ENCODE data around the gene CDC42EP2. TPM values are rescaled to one million over a fixed set of nuclear protein-coding genes. Genes with fewer than 3 reads are reported as not detected.
A peak's percentile ranks its signal among the peaks of the same experiment; 100 is the strongest.

The CDC42EP2 gene
- total and polyA plus RNA-seq, 2 of the 13 experiments (the other 11 are each of a cell fraction or from before 2014, with no cell fraction given) = 2.3 to 7.1 TPM

DNA sequence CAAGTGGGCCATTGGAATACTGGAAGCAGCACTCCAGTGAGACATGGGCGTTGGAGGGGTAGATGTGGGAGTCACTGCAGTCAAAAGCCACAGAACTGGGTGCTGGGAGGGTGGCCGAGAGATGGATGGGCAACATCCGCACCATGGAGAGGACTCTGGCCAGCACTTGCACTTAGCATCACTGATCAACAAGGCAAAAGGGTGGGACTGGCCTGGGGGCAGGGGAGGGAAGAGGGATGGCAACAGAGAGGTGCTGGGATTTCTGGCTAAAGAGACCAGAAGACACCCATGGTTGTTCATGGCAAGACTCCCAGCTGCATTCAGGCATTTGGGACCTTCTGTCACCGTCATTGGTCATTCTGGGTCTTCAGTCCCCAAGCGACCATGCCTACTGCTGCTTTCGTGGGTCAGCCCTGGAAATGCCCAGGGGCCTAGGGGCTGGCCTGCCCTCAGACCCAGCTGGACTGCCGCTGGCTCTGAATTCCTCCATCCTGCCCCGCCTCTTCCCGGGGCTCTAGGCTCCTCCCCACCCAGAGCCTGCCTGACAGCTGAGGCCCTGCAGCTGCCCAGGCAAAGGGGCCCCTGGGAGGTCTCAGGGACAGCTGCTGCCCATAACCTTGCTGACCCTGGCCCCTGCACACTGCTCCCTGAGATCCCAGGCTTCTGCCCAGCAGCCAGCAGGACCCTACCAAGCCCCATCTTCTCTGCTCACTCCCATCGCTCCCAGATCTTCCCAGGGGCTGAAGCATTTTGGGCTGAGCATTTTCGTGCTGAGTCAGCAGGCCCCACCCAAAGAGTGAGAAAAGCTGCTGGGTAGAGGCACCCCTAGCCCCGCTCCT, 13.0 kb upstream of the CDC42EP2 start:
- CTCF ChIA-PET (ENCODE audit: low intra/inter-chr PET ratio, low total read pairs) = no interaction called here
- H3K9me3 ChIP-seq (ENCODE audit: low read length) = no peaks in the 10 kb centered on the region
- in situ Hi-C loops (cut with HindIII; ENCODE audit: extremely low pct_ligation_motif_present, low pct_unique_long_range_greater_than_20kb) = no loop called here
- H3K27ac ChIP-seq (ENCODE audit: extremely low read length, insufficient read depth, low read length) = no peak overlapping the region
- H3K4me2 ChIP-seq (ENCODE audit: low read depth, low read length) = peak overlapping the region; percentile 51
- H3K4me3 ChIP-seq (replicated peaks in 1 of 3; ENCODE audit: insufficient read depth in 1 of 3, low read depth in 2 of 3, low read length in 3 of 3) = peak overlapping the region in 1 of 3 experiments; percentile 33; a peak in 1 of 6 replicates
- 66% methylated on average over 9 of the region's 12 CpGs for WGBS (ENCODE audit: low lambda C conversion rate)
- peaks cover 8 to 12% of the 10 kb centered on the region in 2 experiments; a peak in 3 of 5 replicates for H3K36me3 ChIP-seq (replicated peaks in 1 of 2; ENCODE audit: control insufficient read depth in 1 of 2, insufficient read depth in 2 of 2, low read length in 2 of 2)
- DNase-seq (ENCODE audit: low spot score) (no peak), ATAC-seq (peak; percentile 72), FAIRE-seq (no peak)
- no peak overlapping the region for H2AFZ ChIP-seq (ENCODE audit: low read length)
- H3K9ac ChIP-seq (ENCODE audit: insufficient read depth, low read depth, low read length) = peak overlapping the region; percentile 14; the same call in 1 of the 2 replicates
- H3K79me2 ChIP-seq (ENCODE audit: insufficient read depth, low read length) = no peaks in the 10 kb centered on the region
- H3K27me3 ChIP-seq (ENCODE audit: control insufficient read depth in 1 of 2, insufficient read depth in 2 of 2, low read length in 2 of 2) = no peaks in the 10 kb centered on the region
- no TSS peak for BruUV-seq (replicated peaks)
- intact Hi-C loops (cut with micrococcal nuclease; ENCODE audit: unreplicated experiment) = loop anchor here (1.0 kb wide), 1 partner anchor 9 kb away; no protein-coding TSS in a partner anchor
- POLR2A ChIA-PET = interaction anchor here (0.8 to 1.4 kb wide), 5 partner anchors 9 to 32 kb away, joined by 3 to 9 read pairs (median 7); partner anchors contain the start of genes CDC42EP2 and DPF2
- H4K20me1 ChIP-seq (ENCODE audit: insufficient read depth, low read length) = no peaks in the 10 kb centered on the region
- H3K4me1 ChIP-seq (ENCODE audit: insufficient read depth, low read length) = peaks cover 46% of the 10 kb centered on the region
- TF ChIP-seq, protein P1, sequence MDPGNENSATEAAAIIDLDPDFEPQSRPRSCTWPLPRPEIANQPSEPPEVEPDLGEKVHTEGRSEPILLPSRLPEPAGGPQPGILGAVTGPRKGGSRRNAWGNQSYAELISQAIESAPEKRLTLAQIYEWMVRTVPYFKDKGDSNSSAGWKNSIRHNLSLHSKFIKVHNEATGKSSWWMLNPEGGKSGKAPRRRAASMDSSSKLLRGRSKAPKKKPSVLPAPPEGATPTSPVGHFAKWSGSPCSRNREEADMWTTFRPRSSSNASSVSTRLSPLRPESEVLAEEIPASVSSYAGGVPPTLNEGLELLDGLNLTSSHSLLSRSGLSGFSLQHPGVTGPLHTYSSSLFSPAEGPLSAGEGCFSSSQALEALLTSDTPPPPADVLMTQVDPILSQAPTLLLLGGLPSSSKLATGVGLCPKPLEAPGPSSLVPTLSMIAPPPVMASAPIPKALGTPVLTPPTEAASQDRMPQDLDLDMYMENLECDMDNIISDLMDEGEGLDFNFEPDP (CRISPR knock-in tag; conservative IDR thresholded peaks at IDR 0.05) = no peak
- TF ChIP-seq, protein P2, sequence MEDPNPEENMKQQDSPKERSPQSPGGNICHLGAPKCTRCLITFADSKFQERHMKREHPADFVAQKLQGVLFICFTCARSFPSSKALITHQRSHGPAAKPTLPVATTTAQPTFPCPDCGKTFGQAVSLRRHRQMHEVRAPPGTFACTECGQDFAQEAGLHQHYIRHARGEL (CRISPR knock-in tag; IDR thresholded peaks at IDR 0.05) = no peak
- TF ChIP-seq, protein P3, sequence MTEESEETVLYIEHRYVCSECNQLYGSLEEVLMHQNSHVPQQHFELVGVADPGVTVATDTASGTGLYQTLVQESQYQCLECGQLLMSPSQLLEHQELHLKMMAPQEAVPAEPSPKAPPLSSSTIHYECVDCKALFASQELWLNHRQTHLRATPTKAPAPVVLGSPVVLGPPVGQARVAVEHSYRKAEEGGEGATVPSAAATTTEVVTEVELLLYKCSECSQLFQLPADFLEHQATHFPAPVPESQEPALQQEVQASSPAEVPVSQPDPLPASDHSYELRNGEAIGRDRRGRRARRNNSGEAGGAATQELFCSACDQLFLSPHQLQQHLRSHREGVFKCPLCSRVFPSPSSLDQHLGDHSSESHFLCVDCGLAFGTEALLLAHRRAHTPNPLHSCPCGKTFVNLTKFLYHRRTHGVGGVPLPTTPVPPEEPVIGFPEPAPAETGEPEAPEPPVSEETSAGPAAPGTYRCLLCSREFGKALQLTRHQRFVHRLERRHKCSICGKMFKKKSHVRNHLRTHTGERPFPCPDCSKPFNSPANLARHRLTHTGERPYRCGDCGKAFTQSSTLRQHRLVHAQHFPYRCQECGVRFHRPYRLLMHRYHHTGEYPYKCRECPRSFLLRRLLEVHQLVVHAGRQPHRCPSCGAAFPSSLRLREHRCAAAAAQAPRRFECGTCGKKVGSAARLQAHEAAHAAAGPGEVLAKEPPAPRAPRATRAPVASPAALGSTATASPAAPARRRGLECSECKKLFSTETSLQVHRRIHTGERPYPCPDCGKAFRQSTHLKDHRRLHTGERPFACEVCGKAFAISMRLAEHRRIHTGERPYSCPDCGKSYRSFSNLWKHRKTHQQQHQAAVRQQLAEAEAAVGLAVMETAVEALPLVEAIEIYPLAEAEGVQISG (CRISPR knock-in tag; IDR thresholded peaks at IDR 0.05) = no peak
- 0 out of 2 replicates have a peak, but pooled peaks have one; percentile 26 for TF ChIP-seq HOXA3 (CRISPR knock-in tag; IDR thresholded peaks at IDR 0.05)
- TF ChIP-seq ZFYVE20 (CRISPR knock-in tag; IDR thresholded peaks at IDR 0.05; ENCODE audit: borderline replicate concordance, low read depth) = no peak
- no peak for TF ChIP-seq KLF6 (CRISPR knock-in tag; IDR thresholded peaks at IDR 0.05)
- no peak for TF ChIP-seq KLF15 (CRISPR knock-in tag; IDR thresholded peaks at IDR 0.05; ENCODE audit: borderline replicate concordance)
- TF ChIP-seq ZNF224 (CRISPR knock-in tag; IDR thresholded peaks at IDR 0.05) = no peak
- TF ChIP-seq, protein P4, sequence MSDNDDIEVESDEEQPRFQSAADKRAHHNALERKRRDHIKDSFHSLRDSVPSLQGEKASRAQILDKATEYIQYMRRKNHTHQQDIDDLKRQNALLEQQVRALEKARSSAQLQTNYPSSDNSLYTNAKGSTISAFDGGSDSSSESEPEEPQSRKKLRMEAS (IDR thresholded peaks at IDR 0.05) = no peak; the same call in 1 of the 2 replicates
- no peak for TF ChIP-seq AGO1 (IDR thresholded peaks at IDR 0.05; ENCODE audit: low read depth, low read length, poor library complexity, severe bottlenecking)
- TF ChIP-seq, protein P5, sequence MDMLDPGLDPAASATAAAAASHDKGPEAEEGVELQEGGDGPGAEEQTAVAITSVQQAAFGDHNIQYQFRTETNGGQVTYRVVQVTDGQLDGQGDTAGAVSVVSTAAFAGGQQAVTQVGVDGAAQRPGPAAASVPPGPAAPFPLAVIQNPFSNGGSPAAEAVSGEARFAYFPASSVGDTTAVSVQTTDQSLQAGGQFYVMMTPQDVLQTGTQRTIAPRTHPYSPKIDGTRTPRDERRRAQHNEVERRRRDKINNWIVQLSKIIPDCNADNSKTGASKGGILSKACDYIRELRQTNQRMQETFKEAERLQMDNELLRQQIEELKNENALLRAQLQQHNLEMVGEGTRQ (IDR thresholded peaks at IDR 0.05; ENCODE audit: low read depth, low read length) = no peak
- TF ChIP-seq, protein P5 (CRISPR knock-in tag; IDR thresholded peaks at IDR 0.05; ENCODE audit: borderline replicate concordance) = no peak
- TF ChIP-seq POLR2AphosphoS5 (IDR thresholded peaks at IDR 0.05; ENCODE audit: low read depth, low read length) = no peak
- no peak for TF ChIP-seq JUNB (CRISPR knock-in tag; IDR thresholded peaks at IDR 0.05; ENCODE audit: borderline replicate concordance)
- no peak for TF ChIP-seq HOXA9 (CRISPR knock-in tag; IDR thresholded peaks at IDR 0.05; ENCODE audit: borderline replicate concordance)
- peak; percentile 69 for TF ChIP-seq ARNTL (CRISPR knock-in tag; IDR thresholded peaks at IDR 0.05)
